Progenitor cell of endocrine pancreas (in vitro differentiated cells): ENCODE measurements around the gene ECEL1. TPM values are rescaled to one million over a fixed set of nuclear protein-coding genes. Genes with fewer than 3 reads are reported as not detected.

Source experiments
- DNase-seq: peaks from one replicate; pipeline ENCODE4 v3.0.0; 2021; ENCODE audit warnings: low spot score; ENCODE audit not compliant: unreplicated experiment
- H3K27ac Mint-ChIP-seq: 2 replicates; pipeline ENCODE4 v1.8.0; 2021; ENCODE audit warnings: mild to moderate bottlenecking, moderate library complexity, mixed read lengths
- H3K27me3 Mint-ChIP-seq: 2 replicates; pipeline ENCODE4 v1.8.0; 2021; ENCODE audit warnings: mixed read lengths
- H3K36me3 Mint-ChIP-seq: 2 replicates; pipeline ENCODE4 v1.8.0; 2022; ENCODE audit warnings: mixed read lengths; ENCODE audit not compliant: insufficient read depth
- H3K4me1 Mint-ChIP-seq: 2 replicates; pipeline ENCODE4 v1.8.0; 2021; ENCODE audit warnings: low read depth, mixed read lengths
- H3K4me3 Mint-ChIP-seq: 2 replicates; pipeline ENCODE4 v1.8.0; 2021; ENCODE audit warnings: low read depth, mild to moderate bottlenecking, moderate library complexity, mixed read lengths
- H3K9me3 Mint-ChIP-seq: 2 replicates; pipeline ENCODE4 v1.8.0; 2021; ENCODE audit warnings: low read depth, mixed read lengths
- total RNA-seq: library from RNA; stranded (reverse); gene quantifications from 2 replicates; pipeline ENCODE4 v1.2.1, GENCODE V29; 2021
- TF ChIP-seq, protein P1 (sequence below): fragments of 200-600 bp; sonication (generic); IDR thresholded peaks from one replicate; pipeline ENCODE4 v1.5.0; 2021; ENCODE audit warnings: antibody characterized with exemption, mild to moderate bottlenecking; ENCODE audit not compliant: unreplicated experiment

Gene ECEL1
- total RNA-seq, 1 donor from 2014 or later = 2.9 TPM

DNA sequence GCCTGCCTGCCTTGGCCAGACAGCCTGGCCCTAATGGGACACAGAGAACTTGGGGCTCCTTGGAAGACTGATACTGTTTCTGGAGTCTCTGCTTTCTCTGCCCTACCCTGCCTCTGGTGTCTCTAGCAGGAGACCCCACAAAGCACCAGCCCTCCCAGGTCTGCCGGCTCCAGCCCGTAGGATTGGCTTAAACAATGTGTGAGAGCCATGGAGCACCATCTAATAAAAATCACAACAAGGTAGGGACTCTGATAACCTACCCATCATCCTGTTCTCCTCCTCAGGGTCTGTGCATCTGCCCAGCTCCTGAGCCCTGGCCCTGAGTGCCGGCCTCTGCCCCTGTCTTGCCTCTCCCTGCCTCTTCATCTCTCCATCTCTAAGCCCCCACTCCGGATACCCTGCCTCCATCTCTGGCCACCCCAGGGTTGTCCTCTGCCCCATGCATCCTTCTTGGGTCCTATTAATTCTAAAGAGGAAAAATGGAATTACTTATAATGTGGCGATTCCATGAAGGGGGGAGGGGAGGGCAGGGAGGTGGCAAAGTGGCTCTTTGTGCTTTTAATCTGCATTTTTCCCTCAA is 1.2 kb upstream of the ECEL1 start:
- Mint-ChIP-seq H3K9me3 (no peaks in the 10 kb centered on the region), H3K27ac (no peak overlapping the region), H3K36me3 (no peaks in the 10 kb centered on the region), H3K4me1 (no peaks in the 10 kb centered on the region), H3K4me3 (peak overlapping the region; percentile 46), H3K27me3 (peaks cover 69% of the 10 kb centered on the region)
- DNase-seq = no peak
- TF ChIP-seq, protein P1, sequence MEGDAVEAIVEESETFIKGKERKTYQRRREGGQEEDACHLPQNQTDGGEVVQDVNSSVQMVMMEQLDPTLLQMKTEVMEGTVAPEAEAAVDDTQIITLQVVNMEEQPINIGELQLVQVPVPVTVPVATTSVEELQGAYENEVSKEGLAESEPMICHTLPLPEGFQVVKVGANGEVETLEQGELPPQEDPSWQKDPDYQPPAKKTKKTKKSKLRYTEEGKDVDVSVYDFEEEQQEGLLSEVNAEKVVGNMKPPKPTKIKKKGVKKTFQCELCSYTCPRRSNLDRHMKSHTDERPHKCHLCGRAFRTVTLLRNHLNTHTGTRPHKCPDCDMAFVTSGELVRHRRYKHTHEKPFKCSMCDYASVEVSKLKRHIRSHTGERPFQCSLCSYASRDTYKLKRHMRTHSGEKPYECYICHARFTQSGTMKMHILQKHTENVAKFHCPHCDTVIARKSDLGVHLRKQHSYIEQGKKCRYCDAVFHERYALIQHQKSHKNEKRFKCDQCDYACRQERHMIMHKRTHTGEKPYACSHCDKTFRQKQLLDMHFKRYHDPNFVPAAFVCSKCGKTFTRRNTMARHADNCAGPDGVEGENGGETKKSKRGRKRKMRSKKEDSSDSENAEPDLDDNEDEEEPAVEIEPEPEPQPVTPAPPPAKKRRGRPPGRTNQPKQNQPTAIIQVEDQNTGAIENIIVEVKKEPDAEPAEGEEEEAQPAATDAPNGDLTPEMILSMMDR = no peak

DNA sequence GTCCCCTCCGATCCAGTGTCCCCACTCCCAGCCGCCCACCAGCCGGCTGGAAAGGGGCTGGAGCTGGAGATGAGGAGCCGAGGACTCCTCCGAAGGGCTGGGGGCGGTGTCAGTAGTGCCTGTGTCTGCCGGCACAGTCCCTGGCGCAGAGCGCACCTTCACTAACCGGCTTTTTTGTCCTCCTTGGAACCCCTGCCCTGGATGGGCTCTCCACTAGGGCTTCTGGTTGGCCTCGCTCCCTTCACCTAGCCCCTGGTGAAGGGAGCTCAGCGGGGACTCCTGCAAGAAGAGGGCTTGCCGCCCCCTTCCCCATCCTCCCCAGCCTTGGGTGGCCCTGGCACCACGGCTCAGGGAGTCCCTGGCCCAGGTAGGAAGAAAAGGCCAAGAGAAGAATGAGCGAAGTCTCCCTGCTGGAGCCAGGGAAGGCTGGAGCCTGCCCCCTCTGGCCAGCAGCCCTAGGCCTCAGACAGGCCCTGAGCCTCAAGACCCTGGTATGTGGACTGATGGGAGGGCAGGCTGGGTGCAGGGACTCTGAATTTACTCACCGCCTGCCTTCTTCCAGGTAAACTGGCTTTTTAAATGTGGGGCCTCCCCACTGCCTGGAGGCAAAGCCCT is 570 bp upstream of the ECEL1 start:
- no peaks in the 10 kb centered on the region for H3K9me3 Mint-ChIP-seq
- TF ChIP-seq, protein P1 = peak; percentile 36
- H3K27me3 Mint-ChIP-seq = peaks cover 69% of the 10 kb centered on the region
- H3K4me3 Mint-ChIP-seq = peak overlapping the region; percentile 52
- no peaks in the 10 kb centered on the region for H3K36me3 Mint-ChIP-seq
- no peak for DNase-seq
- no peaks in the 10 kb centered on the region for H3K4me1 Mint-ChIP-seq
- no peak overlapping the region for H3K27ac Mint-ChIP-seq

DNA sequence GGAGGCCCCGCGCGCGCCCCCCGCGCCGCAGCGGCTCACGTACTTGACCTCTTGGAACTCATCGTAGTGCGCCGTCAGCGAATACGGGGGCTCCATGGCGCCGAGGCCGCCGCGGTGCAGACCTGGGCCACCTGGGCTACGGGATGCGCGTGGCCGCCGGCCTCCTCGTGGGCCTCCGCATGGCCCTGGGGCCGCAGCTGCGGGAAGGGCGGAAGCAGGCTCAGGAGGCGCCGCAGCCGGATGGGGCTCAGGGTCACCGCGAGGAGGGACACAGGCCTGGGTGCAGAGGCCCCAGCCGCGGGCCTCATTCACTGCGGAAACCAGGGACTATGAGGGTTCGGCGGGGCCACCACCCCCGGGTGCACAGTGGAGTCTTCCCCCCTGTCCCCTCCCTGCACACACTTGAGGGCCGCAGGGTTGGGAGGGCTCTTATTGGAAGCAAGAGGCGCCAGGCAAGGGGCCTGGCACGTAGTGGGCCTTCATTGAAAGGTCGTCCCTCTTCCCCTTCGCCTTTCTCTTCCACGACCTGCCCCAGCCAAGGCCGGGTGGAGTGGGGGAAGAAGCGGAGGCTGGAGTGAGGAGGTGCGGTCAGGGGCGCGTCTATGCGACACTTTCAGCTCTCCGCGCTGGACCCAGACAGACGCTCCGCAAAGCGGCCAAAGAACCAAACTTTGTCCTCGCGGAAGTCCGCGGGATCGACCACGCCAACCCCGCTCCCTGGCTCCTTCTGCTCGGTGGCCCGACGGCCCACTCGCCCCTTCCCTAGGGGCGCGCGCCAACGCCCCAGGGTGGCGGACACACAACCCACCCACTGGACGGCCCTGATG is 863 bp downstream of the ECEL1 start:
- H3K36me3 Mint-ChIP-seq = no peaks in the 10 kb centered on the region
- DNase-seq = no peak
- peaks cover 69% of the 10 kb centered on the region for H3K27me3 Mint-ChIP-seq
- no peaks in the 10 kb centered on the region for H3K4me1 Mint-ChIP-seq
- TF ChIP-seq, protein P1 = no peak
- no peaks in the 10 kb centered on the region for H3K9me3 Mint-ChIP-seq
- peak overlapping the region; percentile 59 for H3K4me3 Mint-ChIP-seq
- no peak overlapping the region for H3K27ac Mint-ChIP-seq

DNA sequence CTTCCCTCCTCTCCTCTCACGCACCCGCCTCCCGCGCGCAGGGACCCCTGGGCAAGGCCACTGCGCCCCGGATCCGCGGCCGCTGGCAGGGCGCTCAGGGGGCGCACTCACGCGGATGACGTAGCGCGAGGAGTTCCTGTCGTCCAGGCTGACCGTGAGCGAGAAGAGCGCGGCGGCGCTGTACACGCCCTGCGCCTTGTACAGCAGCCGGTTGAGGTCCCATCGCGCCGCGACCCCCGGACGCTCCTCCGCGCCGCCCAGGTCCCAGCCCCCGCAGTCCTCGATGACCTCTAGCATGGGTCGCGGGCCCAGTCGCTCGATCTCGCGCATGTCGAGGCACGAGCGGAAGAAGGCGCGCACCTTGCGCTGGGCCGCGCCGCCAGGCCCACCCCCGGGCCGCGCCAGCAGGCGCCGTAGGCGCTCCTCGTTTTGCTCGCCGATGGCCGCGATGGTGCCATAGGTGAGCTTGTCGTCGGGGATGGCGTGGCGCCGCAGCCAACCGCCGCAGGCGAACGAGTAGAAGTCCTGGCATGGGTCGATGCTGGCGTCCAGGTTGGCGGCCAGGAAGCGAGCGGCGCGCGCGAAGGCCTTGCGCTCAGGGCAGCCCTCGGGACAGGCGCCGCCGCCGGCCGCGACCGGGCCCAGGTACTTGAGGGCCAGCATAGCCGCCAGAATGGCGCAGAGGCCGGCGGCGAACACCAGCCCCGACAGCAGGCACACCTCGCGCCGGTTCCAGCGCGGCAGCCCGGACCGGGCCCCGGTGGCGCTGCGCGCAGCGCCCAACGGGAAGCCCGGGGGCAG is 1.7 kb downstream of the ECEL1 start:
- DNase-seq = no peak
- Mint-ChIP-seq H3K9me3 (no peaks in the 10 kb centered on the region), H3K4me1 (no peaks in the 10 kb centered on the region), H3K4me3 (no peak overlapping the region), H3K27ac (no peak overlapping the region), H3K36me3 (no peaks in the 10 kb centered on the region), H3K27me3 (peaks cover 65% of the 10 kb centered on the region)
- TF ChIP-seq, protein P1 = no peak

DNA sequence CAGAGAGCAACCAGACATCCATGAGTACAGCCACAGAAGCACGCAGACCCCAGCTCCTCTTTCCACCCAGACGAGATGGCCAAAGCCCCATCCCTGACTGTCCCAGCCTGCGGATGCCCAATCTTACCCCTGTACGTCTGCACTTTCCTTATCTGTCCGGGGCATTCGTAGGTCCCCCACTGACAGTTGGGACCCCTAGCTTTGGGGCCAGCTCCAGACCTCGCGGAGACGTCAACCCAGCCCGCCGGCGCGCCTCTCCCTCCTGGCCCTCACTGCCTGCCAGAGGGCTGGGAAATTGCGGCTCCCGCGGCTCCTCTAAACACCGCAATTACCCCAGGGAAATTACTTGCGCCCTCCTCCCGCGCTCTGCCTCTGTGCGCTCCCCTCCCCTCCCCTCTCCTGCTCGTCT is 2.3 kb downstream of the ECEL1 start:
- H3K27me3 Mint-ChIP-seq = peaks cover 64% of the 10 kb centered on the region
- H3K36me3 Mint-ChIP-seq = no peaks in the 10 kb centered on the region
- H3K4me1 Mint-ChIP-seq = no peaks in the 10 kb centered on the region
- no peak overlapping the region for H3K4me3 Mint-ChIP-seq
- no peaks in the 10 kb centered on the region for H3K9me3 Mint-ChIP-seq
- TF ChIP-seq, protein P1 = no peak
- peak overlapping the region; percentile 37 for H3K27ac Mint-ChIP-seq
- no peak for DNase-seq
